NCI-H526 treated with DMSO at 0.1 percent for 48 hours (cell line): Measurements from ENCODE around the gene AHNAK.
"Not testable (repeated sequence)": the region's sequence is repeated elsewhere in the genome, so short reads cannot be mapped to it uniquely, and the experiment has no call there.

Experiments
- DNase-seq: peaks from one replicate; lab custom pipeline; 2025; lab: John Stamatoyannopoulos, UW

The AHNAK gene

DNA sequence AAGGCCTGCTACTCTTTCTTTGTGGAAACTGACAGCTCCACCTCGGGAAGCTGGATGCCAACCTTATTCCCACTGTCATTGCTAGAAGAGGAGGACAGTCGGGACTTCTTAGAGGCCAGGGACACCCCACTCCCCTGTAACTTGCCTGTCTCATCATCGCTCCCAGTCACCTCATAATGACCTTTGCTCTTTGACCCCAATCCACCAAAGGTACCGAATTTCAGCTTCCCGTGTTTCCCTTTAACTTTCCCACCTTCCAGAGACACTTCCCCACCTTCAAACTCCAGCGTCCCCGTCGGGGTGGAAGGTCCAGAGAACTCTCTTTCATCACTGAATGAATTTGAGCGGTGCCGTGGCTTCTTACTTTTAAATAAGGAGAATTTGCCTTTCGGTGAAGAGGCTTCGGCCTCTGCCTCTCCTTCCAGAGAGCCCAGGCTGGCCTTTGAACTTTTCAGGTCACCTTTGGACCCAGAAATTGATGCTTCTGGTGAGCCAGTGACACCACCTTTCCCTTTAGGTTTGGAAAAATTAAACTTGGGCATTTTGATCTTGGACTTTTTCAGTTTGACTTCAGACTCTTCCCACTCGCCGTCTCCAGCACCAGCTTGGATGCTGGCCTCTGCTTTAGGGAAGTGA is 29.8 kb downstream of the AHNAK start:
- no peak for DNase-seq

DNA sequence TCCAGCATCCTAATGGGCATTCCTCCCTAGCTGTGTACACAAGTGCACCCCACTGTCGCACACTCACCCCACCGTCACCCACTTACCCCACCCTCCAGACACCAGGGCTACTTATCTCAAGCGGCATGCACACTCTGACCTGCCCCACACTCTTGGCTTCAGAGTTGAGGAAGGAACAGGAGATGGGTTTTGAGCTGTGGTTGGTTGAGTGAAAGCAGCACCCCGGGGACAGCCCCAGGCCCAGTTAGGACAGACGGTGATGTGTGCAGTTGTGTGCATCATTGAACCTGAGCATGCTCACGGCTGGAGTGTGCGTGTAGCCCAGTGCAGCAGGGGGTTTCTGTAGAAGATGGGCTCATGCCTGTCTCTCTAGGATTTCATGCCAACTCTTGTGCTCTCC is 32.5 kb downstream of the AHNAK start:
- no peak for DNase-seq

DNA sequence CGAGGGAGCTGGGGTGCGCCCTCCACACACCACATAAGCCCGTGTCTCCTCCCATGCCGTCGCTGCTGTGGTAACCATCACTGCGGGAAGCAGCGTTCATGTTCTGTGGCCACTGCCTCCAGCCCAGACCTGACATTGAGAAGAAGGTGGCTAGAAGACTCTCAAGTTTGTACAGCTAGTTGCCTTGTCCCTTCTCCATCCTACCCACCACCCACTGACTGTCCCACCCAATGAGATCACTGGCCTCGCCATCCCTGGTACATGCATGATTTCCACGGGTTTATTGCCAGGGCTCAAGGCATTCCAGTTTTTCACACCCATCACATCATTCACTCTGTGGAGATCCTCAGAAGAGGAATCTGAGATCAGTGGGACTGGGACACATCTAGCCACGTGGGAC is 33.0 kb downstream of the AHNAK start:
- DNase-seq: no peak

DNA sequence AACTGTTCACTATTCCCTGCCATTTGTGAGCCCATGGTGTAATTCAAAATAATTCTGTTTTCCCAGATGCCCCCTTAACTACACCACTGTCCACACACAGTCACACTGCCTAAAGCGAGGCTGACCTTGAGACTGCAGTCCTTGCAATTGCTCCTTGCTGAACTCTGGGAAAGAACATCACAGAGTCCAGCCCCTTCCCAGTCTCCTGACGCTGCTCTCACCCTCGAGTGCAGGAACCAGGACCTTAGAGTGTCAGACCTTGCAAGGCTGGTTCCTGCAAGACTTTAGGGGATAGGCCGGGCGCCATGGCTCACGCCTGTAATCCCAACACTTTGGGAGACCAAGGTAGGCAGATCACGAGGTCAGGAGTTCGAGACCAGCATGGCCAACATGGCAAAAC is 33.6 kb downstream of the AHNAK start:
- DNase-seq: no peak

DNA sequence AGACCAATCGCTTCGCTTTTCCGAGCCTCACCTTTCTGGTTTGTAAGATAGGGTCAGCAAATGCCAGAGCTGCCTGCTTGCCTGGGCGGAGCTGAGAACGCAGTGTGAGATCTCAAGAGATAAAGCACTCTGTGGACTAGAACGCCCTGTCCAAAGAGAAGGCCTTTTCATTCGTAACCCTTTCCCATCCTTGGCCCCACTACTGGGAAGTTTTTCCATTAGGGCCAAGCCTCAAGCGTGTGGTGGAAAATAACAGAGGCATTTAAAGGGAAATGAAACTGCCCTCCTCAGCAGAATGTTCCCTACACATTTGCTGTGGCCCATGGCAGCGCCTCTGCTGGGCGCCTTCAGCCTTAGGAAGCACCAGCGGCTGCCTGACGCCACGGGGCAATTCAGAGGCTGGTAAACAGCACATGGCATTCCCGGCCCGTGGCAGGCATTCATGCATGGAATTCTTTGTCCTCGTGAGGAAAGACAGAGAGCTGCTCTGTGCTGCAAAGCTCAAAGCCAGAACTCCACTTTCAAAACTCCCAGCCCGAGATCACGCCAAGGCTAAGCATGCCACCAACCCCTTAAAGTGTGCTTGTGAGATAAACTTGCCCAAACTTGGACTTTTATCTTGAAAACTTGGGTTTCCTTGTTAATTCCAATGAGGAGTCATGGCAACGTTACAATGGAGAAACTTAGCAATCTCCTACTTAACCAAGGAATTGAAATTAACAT is 38.1 kb downstream of the AHNAK start:
- peak; percentile 91 for DNase-seq

DNA sequence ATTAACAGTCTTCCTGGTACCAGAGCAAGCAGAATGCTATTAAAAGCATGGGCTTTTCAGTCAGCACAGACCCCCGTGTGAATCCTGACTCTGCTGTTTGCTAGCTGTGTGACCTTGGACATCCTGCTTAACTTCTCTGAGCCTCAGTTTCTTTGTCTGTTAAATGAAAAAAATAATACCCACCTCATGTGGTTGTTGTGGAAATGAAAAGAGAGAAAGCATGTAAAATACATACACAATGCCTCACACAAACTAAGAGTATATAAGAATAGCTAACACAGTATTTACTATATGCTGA is 39.5 kb downstream of the AHNAK start:
- no peak for DNase-seq

DNA sequence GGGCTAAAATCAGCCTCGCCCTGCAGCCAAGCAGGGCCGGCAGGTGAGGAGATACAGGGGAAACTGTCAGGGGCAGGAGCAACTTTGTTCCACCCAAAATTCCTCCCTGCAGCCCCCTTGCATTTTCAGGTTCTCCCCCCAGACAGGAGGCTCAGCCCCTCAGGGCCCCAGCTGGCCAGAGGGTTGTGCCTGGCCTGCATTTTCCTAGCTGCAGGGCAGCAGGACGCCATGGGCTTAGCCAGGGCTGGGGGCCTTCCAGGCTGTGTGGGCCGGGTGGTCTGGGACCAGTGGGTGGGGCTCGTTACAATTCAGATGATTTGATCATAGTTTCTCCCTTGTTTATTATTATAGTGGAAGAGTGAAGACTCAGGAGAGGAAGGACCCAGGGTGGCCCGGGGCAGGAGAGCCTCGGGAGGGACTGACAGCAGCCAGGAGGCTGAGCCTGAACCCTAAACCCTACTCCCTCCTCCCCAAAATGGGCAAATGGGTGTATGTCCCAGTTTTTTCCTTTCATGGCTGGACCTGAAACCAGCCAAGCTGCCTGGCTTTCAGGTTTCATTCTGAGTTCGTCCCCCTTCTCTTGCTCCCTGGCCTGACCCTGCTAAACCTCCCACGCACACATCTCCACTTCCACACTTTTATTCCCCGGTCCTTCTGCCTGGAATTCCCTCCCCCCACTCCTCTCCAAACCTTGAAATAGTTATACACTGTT is 40.0 kb downstream of the AHNAK start:
- no peak for DNase-seq

DNA sequence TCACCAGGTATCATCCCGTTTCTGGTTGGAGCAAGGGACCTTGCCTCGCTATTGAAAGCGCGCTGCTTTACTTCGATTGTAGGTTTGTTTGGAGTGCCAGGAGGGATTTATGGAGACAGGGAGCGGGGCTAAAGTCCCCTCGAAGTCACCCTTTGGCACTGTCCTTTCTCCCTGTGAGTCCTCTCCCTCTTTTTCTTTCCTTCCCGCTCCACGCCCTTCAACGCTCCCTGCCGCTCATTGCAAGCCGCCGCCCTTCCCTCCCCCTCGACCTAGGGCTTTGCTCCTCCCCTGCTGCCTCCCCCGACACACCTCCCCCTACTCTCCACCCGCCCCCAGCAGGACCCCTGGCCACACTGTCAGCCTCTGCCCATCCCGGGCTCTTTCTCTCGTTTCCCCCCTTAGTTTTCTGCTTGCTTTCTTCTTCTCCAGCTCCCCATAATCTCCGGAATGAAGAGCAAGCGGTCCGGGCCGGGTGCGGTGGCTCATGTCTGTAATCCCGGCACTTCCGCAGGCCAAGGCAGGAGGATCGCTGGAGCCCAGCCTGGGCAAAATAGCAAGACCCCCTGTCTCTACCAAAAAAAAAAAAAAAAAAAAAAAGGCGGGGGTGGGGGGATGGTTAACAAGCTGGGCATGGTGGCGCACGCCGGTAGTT is 41.0 kb downstream of the AHNAK start:
- no peak for DNase-seq

DNA sequence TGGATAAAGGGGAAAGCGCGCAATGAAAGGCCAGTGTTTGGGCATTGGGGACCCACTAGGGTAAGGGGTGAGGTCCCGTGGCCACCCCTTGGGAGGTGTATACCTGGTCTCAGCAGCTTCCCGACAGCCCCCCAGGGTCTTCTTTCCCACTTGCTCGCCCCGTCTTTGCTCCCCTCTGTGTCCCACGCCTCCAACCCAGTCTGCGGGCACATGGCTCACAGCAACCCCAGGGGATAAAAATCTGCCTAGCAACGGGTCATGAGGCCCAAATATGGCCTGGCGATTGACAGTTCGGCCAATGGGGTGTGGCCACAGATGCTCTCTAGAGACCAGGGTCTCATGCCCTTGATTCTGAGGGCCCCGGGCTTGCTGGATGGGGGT is 41.6 kb downstream of the AHNAK start:
- DNase-seq: no peak

DNA sequence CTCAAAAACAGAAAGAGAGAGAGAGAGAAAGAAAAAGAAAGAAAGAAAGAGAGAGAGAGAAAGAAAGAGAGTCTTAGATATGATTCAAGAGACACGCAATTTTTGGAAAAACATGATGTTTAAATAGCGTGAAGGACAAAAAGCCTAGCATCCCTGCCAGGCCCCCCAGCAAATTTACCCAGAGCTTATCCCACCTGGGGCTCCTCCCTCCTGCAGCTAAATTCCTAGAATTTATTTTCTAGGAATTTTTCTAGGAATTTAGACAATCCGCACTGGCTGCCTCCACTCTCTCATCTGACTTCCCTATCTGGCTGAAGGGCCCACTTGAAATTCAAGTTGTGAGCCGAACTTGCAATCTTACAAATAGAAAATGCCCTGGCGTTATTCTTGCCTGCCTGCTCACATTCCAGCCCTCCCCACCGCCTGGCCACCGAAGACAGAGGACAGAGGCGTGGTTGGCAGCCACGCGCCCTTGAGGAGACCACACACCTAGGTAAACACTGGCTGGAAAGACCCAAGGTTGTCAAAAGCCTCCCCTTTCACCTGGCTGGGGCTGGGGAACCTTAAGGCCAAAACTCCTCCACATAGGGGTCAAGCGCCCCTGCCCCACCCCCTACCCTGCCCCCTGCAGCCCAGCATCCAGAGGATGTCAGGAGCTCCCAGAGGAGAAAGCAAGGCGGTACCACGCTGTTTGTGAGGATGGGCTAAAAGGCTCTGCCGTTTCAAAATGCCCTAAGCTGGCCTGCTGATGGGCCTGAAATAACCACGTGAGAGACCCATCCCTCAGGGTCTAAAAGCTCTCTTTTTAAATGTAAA is 42.2 kb downstream of the AHNAK start:
- DNase-seq: no peak

DNA sequence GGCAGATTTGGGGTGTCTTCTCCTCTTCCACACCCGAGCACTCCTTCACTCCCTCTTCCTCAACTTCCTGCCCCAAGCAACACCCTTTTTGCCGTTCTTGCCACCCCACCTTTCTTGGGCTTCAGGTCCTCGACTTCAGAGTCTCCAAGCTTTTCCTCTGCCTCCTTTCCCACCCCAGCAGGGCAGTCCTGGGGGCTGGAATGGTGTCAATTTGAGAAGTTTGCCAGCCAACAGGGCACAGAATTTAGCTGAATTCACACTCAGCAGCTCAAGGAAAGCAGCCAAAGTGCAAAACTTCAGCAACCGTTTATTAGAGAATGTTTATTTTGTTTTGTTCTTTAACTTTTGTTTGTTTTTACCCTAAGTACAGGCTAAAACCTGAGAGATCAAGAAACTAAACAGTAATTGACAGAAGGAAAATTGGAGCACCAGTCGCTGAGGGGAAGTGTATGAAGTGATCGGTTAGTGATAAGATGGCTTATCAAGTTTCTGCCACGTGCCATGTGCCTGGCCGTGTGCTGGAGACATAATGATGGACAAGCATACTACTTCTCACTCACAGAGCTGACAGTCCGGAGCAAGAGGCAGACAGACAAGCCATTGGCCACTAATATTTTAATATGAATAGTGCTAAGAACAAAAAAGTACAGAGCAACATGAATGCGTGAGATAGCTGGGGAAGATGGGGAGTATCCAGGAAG is 44.4 kb downstream of the AHNAK start:
- no peak for DNase-seq

DNA sequence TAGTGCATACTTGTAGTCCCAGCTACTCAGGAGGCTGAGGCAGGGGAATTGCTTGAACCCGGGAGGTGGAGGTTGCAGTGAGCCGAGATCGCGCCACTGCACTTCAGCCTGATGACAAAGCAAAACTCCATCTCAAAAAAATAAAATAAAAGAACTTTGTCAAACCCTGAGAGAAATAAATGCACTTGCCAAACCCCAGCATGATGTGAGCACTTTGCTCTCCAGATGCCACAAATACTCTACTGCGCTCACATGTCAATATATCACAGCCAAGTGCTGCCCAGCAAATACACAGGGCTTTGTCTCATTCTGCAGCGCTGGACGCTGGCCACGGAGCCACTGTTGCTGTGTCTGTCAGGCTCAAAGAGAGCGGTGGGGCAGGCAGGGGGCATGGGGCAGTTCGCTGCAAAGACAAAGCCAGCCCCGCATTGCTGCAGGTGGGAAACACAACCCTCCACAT is 45.1 kb downstream of the AHNAK start:
- DNase-seq: no peak

DNA sequence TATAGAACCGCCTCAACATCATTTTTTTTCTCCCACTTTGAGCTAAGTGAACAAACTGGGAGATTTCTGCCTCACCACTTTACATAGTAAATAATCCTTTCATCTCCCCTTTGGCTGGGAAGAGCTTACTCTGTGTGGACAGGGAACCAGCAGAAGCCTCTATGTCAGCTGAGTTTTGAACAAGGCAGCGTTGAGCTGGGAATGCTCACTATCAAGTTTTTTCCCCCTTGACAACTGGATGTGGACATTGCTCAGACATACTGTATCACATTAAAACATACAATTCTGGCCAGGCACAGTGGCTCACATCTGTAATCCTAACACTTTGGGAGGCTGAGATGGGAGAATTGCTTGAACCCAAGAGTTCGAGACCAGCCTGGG is 46.0 kb downstream of the AHNAK start:
- DNase-seq: no peak

DNA sequence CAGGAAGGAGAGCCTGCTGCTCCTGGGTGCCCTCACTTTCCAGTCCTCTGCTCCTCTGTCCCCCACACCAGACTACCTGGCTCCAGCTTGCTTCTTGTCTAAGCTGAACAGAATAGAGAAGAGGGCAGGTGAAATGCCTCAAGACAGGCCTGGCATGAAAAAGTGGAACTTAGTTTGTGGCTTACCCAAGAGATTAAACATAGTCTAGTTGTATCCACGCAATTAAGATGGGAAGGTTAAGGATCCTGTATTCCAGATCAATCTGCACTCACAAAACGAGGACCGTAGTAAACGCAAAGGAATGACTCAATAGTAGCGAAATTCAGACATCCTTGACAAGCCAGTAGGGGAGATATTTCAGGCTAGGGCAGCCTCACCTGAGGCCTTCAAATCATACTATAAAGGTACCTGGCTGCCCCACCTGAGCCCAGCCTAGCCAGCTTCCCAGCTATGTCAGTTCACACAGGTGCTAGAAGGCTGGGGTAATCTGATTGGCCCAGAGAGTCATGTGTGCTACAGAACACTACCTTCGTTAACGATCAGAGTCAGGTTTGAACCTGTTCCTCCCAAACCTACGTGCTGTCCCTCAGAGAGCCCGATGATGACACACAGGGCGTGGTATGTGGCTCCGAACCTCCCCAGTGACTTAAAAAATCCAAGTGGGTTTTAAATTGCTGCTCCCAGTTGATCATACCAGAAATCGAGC is 46.5 kb downstream of the AHNAK start:
- DNase-seq: peak; percentile 93

DNA sequence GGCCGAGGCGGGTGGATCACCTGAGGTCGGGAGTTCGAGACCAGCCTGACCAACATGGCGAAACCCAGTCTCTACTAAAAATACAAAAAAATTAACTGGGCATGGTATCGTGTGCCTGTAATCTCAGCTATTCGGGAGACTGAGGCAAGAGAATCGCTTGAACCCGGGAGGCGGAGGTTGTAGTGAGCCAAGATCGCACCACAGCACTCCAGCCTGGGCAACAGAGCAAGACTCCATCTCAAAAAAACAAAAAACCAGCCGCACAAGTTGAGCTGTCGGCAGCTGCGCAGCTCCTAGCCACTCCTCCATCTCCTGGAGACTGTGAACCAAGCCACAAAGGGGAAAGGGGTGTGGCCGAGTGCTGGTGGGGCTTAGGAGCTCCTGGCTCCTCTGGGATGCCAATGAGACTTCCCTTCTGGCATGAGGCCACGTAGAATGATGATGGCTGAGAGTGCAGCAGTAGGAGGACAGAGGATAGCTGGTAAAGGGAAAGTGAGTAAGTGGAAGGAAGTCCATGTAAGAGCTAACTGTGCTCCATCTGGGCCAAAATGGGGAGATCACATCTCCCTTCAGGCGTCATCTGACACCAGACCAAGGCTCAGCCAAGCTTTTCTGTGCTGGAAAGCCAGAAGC is 47.2 kb downstream of the AHNAK start:
- DNase-seq: not testable (repeated sequence)

DNA sequence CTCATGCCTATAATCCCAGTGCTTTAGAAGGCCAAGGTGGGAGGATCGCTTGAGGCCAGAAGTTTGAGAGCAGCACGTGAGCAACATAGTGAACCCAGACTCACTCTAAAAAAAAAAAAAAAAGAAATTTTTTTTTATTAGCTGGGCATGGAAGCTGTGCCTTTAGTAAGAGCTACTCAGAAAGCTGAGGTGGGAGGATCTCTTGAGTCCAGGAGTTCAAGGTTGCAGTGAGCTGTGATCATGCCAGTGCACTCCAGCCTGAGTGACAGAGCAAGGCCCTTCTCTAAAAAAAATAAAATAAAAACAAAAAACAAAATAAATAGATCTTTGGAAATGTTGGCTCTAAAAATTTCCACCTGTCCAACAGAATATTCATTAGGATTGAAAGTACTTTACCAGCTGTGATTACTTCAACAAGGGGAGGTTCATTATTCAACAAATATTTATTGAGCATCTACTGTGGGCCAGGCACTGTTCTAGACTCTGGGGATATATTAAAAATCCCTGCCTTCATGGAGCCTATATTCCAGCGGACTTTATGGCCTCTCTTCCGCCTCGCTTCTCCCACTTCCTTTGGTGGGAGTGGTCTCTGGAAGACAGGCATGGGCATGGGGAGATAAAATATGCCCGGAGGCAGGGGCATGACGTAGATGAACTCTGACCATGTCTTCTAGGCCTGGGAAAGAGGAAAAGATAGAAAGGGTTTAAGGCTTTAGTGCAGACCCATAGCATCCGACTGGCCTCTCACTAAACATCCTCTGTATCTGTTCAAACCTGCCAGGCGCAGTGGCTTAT is 47.9 kb downstream of the AHNAK start:
- DNase-seq: no peak

DNA sequence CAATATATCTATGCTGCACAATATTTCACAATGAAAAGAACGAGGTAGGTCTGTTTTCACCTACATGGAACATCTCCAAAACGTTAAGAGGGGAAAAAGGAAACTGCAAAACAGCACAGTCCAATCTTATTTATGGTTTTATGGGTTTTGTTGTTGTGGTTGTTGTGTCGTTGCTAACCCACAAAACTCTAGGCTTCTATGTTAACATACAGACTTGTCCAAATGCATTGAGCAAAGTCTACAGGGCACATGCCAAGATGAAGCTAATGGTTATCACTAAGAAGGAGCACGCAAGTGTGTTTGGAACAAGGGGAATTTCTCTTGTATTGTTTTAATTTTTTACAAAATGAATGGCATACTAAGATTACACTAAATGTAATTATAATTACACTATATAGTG is 48.6 kb downstream of the AHNAK start:
- DNase-seq: no peak

DNA sequence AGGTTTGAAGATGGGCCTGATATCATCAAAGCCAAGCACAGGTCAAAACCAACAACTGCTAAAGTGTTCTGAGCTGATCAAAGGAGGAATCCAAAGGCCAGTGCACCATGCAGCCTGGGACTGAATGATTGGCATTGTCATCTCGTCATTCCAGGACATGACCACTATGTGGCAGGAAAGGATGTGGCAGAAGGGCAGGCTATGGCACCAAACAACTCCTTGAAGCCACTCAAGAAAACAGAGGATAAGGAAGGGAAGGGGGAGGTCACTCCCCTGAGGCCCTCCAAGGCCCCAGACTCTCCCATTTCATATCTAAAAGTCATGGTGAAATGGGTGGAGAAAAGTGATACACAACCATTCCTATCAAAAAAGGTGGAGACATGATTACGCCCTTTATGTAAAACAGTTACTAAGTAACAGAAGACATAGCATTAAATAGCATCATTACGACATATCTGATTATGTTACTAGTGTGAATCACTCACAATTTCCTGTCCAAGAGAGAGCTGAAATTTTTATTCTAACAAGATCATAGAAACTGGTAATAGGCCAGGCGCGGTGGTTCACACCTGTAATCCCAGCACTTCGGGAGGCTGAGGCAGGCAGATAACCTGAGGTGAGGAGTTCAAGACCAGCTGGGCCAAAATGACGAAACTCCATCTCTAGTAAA is 49.3 kb downstream of the AHNAK start:
- DNase-seq: peak; percentile 29

DNA sequence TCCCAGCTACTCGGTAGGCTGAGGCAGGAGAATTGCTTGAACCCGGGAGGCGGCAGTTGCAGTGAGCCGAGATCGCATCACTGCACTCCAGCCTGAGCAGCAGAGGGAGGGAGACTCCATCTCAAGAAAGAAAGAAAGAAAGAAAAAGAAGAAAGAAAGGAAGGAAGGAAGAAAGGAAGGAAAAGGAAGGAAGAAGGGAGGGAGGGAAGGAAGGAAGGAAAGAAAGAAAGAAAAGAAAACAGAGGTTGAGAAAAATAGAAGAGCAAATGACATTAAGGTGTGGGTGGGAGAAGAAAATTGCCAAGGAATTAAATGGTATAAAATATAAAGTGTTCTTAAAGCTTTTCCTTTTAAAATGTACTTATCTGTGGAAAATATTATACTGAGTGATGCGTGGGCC is 49.9 kb downstream of the AHNAK start:
- no peak for DNase-seq
